ENCODE data around the gene BMP4.
"Not testable (repeated sequence)": the region's sequence is repeated elsewhere in the genome, so short reads cannot be mapped to it uniquely, and the experiment has no call there.

BMP4 gene

DNA sequence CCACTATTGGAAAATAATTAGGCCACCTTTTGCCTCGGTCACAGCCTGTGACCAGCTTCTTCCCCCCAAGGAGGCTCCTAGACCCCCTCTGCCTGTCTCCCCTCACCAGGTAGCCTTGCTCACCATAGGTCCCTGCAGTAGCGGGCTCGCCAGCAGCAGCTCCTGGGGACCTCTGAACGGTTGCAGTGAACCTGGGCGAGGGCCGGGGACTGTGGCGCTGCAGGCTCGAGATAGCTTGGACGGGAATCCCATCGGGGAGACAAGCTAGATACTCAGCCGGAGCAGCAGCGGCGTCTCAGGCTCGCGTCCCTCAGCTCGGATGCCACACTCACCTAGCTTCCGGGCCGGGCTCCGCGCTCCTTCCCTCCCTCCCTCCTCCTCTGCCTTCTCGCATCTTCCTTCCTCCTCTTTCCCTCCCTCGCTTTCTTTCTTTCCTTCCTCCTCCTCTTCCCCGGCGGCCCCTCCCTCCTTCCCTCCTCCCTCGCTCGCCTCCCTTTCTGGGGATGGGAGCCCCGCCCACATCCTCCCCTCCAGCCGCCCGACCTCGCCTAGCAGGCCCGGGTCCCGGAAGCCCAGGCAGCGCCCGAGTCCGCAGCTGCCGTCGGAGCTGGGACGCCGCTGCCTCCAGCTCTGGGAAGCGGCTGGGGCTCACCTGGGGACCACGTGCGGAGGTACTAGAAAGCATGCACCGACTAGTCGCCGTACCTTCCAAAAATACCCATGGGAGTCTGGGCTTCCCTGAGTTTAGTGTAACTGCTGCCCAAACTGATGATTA lies at the start of gene BMP4:
Gene BMP4, minus strand, starts transcription at position 399 of the 775 bp plus-strand sequence. CDS start 4,603 bp downstream, outside the sequence.
- no peaks in the 10 kb centered on the region for H3K9me3 Mint-ChIP-seq
- H3K4me1 Mint-ChIP-seq = no peaks in the 10 kb centered on the region
- DNase-seq (ENCODE audit: low spot score in 2 of 2) (no peak), ATAC-seq (replicated peaks; ENCODE audit: extremely low read depth, poor library complexity, severe bottlenecking) (no peak)
- H3K27me3 Mint-ChIP-seq = peaks cover 68% of the 10 kb centered on the region
- peaks cover 2% of the 10 kb centered on the region for H3K36me3 Mint-ChIP-seq (ENCODE audit: insufficient read depth)
- peak within 1 kb of the TSS; percentile 75 for H3K4me3 Mint-ChIP-seq
- H3K27ac Mint-ChIP-seq (ENCODE audit: low read depth) = peak within 1 kb of the TSS; percentile 65

DNA sequence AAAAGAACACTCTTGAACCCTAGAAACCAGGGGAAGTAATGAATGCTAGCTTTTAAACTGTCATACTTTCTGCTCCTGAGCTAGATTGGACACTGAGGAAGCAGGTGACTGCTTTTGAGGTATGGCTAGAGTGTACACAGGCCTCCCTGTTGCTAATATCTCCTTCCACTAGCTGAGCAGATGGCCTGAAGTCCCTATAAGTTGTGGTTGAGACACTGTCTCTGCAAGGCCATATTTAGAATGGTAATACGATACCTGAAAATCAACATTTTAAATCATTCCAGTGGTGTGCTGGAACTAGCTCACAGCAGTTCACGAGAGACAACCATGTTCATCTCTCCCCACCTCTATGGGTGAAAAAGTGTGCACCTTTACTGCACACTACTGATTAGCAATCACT lies 46.4 kb upstream of the BMP4 start:
- Mint-ChIP-seq H3K27me3 (no peaks in the 10 kb centered on the region), H3K9me3 (peaks cover 15% of the 10 kb centered on the region), H3K36me3 (ENCODE audit: insufficient read depth) (no peaks in the 10 kb centered on the region), H3K27ac (ENCODE audit: low read depth) (no peak overlapping the region), H3K4me3 (no peak overlapping the region), H3K4me1 (no peaks in the 10 kb centered on the region)
- DNase-seq (ENCODE audit: low spot score in 2 of 2) (no peak), ATAC-seq (replicated peaks; ENCODE audit: extremely low read depth, poor library complexity, severe bottlenecking) (no peak)

DNA sequence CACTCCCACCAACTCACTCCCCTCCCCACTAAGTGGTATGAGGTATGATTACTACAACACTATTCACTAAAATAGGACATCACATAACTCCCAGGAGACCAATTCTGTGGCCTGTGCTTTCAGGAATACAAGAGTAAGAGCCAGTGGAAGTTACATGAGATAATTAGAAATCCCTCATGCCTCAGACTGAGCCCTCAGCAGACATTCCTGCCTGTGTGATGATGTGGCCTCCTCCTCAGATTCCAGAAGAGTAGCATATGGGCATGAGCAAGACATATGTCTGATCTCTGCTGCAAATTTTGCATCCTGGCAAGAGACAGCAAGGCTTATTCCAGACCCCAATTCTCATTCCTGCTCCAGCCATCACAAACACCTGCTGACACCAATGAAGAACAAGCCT lies 46.0 kb upstream of the BMP4 start:
- Mint-ChIP-seq H3K27me3 (no peaks in the 10 kb centered on the region), H3K36me3 (ENCODE audit: insufficient read depth) (no peaks in the 10 kb centered on the region), H3K4me1 (no peaks in the 10 kb centered on the region), H3K27ac (ENCODE audit: low read depth) (no peak overlapping the region), H3K4me3 (no peak overlapping the region), H3K9me3 (peaks cover 15% of the 10 kb centered on the region)
- DNase-seq (ENCODE audit: low spot score in 2 of 2) = no peak
- ATAC-seq (replicated peaks; ENCODE audit: extremely low read depth, poor library complexity, severe bottlenecking) = no peak

DNA sequence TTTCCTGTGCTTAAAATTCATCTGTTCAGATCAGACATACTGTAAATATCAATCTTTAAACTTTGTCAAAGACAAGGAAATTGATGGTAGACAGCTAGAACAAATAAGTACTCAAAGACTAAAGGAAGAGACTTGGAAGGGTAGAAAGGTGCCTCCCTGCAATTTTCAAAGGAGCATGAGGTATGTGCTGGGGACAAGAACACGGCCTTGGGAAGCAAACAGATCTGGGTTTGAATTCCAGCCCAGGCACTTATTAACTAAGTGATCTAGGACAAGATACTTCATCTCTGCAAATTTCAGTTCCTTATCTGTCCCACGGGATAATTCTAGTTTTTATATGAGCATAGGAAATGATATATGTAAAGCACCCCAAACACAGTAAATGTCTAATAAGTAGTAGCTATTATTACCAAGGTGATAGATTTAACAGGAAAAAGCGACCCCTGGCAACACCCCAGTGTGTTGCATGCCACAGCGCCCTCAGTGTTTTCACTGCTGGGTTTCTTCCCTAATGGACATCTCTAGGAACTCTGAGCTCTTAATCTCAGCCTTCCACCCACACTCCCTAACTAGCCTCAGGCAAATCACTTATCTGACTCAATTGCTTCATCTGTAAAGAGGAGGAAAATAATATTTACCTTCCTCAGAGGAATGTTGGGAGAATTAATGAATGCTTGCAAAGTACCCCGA lies 44.7 kb upstream of the BMP4 start:
- Mint-ChIP-seq H3K4me1 (no peaks in the 10 kb centered on the region), H3K27ac (ENCODE audit: low read depth) (no peak overlapping the region), H3K27me3 (no peaks in the 10 kb centered on the region), H3K36me3 (ENCODE audit: insufficient read depth) (no peaks in the 10 kb centered on the region), H3K4me3 (no peak overlapping the region), H3K9me3 (peaks cover 5% of the 10 kb centered on the region)
- DNase-seq (ENCODE audit: low spot score in 2 of 2) (no peak), ATAC-seq (replicated peaks; ENCODE audit: extremely low read depth, poor library complexity, severe bottlenecking) (no peak)

DNA sequence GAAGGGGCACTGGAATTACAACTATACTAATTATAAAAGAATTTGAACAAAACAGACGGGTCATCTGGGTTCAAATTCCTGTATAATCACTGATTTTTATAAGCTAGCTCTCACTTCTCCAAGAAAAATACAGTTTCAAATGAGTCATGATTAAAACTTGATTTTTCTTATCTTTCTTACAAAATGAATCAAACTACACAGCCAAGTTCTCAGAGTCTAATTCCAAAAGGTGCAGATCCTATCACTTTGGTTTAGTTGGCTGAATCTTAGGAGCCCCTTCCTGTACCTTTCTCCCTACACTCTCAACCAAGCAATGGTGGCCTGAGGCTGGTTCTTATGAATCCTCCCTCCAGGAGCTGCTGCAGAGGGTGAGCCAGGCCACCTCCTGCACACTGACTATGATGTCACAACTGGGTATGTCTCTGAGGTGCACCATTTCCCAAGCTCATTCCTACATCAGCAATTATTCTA lies 43.8 kb upstream of the BMP4 start:
- DNase-seq (ENCODE audit: low spot score in 2 of 2) (no peak), ATAC-seq (replicated peaks; ENCODE audit: extremely low read depth, poor library complexity, severe bottlenecking) (no peak)
- no peaks in the 10 kb centered on the region for H3K36me3 Mint-ChIP-seq (ENCODE audit: insufficient read depth)
- no peaks in the 10 kb centered on the region for H3K9me3 Mint-ChIP-seq
- H3K27me3 Mint-ChIP-seq = no peaks in the 10 kb centered on the region
- no peaks in the 10 kb centered on the region for H3K4me1 Mint-ChIP-seq
- no peak overlapping the region for H3K4me3 Mint-ChIP-seq
- H3K27ac Mint-ChIP-seq (ENCODE audit: low read depth) = no peak overlapping the region

DNA sequence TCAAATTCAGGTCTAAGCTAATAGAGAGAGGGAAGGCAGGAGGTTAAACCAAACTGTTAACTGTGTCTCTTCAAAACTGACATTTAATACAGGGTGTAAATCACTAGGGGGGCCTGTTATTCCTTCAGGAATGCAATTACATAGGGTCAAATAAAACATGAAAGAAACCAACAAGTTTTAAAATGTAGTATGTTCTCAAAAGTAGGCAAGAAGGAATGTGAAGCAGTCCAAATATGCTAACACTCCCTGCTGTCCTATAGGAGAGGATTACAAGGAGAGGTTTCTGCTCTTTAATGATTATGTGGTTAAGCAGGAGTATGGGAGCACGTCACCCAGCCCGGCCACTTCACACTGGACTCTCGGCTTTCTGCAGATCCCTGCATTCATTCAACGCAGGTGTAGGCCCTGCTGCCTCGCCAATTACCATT lies 42.5 kb upstream of the BMP4 start:
- ATAC-seq (replicated peaks; ENCODE audit: extremely low read depth, poor library complexity, severe bottlenecking) = no peak
- Mint-ChIP-seq H3K4me3 (no peak overlapping the region), H3K27me3 (no peaks in the 10 kb centered on the region), H3K4me1 (no peaks in the 10 kb centered on the region), H3K27ac (ENCODE audit: low read depth) (no peak overlapping the region), H3K9me3 (no peaks in the 10 kb centered on the region), H3K36me3 (ENCODE audit: insufficient read depth) (no peaks in the 10 kb centered on the region)
- DNase-seq (ENCODE audit: low spot score in 2 of 2) = no peak

DNA sequence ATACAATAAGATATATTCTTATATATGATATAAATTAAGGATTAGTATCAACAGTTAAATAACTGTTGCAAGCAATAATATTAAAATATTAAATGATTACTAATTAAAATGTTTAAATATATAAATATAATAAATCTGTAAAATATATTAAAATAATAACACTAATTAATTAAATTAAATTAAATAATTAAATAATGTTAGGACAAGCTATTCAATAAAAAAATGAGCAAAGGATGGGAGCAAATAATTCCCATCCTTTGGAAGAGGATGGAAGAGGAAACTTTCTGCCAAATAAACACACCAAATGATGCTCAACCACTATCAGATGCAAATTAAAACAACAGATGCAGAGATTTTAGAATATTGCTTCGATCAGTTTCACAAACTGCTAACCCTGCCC lies 39.4 kb upstream of the BMP4 start:
- Mint-ChIP-seq H3K4me1 (no peaks in the 10 kb centered on the region), H3K36me3 (ENCODE audit: insufficient read depth) (no peaks in the 10 kb centered on the region), H3K4me3 (no peak overlapping the region), H3K27me3 (no peaks in the 10 kb centered on the region), H3K27ac (ENCODE audit: low read depth) (no peak overlapping the region), H3K9me3 (no peaks in the 10 kb centered on the region)
- no peak for ATAC-seq (replicated peaks; ENCODE audit: extremely low read depth, poor library complexity, severe bottlenecking)
- no peak for DNase-seq (ENCODE audit: low spot score in 2 of 2)

DNA sequence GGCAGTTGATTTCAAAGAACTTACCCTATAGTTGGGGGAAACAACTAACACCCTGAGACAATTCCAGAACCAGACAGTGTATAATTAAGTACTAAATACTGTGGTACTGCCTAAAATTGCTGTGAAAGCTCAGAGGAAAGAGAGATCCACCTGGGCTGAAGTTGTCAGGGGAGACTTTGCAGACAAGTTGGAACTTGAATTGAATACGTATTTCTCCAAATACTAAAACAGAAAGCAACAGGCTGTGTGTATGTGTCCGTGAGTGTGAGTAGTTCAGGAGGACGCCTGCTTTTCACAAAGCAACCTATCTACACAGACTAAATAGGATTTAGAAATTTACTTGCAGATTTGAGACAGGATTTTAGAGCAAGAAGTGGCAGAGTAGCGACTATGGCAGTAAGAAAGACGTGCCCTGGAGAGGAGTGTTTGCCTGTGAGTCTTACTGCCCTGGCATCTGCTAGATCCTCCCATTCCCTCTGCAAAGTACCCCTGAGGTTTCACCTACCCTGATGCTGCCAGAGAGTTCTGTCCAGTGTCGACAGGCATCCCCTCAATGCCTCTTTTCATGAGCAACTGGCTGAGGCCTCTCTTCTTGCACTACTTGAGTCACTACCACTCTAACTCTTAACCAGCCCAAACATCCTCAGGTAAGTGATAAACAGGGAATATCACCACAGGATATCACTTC lies 37.4 kb upstream of the BMP4 start:
- H3K27me3 Mint-ChIP-seq = no peaks in the 10 kb centered on the region
- H3K9me3 Mint-ChIP-seq = no peaks in the 10 kb centered on the region
- DNase-seq (ENCODE audit: low spot score in 2 of 2) (no peak), ATAC-seq (replicated peaks; ENCODE audit: extremely low read depth, poor library complexity, severe bottlenecking) (no peak)
- no peak overlapping the region for H3K27ac Mint-ChIP-seq (ENCODE audit: low read depth)
- no peaks in the 10 kb centered on the region for H3K4me1 Mint-ChIP-seq
- no peaks in the 10 kb centered on the region for H3K36me3 Mint-ChIP-seq (ENCODE audit: insufficient read depth)
- no peak overlapping the region for H3K4me3 Mint-ChIP-seq

DNA sequence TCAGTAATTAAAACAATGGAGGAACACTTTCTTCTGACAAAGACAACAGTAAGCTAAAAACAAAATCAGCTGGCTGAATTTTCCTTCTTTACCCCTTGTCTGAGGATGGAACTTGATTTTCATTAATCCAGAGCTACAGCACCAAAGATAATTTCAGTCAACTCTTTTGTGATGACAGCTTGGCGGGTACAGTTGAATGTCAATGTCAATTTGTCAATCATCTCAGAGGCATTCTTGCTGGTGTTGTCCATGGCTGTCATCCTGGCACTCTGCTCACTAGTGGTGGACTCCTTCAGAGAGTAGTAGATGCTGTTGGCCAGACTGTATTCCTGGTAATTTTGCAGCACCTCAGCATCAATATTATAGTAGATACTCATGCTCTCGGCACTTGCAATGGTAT lies 34.4 kb upstream of the BMP4 start:
- Mint-ChIP-seq H3K36me3 (ENCODE audit: insufficient read depth) (no peaks in the 10 kb centered on the region), H3K4me3 (no peak overlapping the region), H3K27me3 (no peaks in the 10 kb centered on the region), H3K4me1 (no peaks in the 10 kb centered on the region), H3K27ac (ENCODE audit: low read depth) (no peak overlapping the region), H3K9me3 (no peaks in the 10 kb centered on the region)
- no peak for DNase-seq (ENCODE audit: low spot score in 2 of 2)
- no peak for ATAC-seq (replicated peaks; ENCODE audit: extremely low read depth, poor library complexity, severe bottlenecking)

DNA sequence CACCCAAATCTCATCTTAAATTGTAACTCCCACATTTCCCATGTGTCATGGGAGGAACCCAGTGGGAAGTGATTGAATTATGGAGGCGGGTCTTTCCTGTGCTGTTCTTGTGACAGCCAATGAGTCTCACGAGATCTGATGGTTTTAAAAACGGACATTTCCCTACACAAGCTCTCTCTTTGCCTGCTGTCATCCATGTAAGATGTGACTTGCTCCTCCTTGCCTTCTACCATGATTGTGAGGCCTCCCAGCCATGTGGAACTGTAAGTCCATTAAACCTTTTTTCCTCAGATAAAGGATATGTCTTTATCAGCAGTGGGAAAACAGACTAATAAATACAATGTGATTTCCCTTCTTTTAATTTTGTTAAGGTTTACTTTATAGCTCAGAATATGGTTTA lies 30.1 kb upstream of the BMP4 start:
- not testable (repeated sequence) for H3K4me3 Mint-ChIP-seq; ATAC-seq (replicated peaks; ENCODE audit: extremely low read depth, poor library complexity, severe bottlenecking); H3K27ac Mint-ChIP-seq (ENCODE audit: low read depth); H3K4me1 Mint-ChIP-seq; H3K27me3 Mint-ChIP-seq; DNase-seq (ENCODE audit: low spot score in 2 of 2); H3K9me3 Mint-ChIP-seq; H3K36me3 Mint-ChIP-seq (ENCODE audit: insufficient read depth)

DNA sequence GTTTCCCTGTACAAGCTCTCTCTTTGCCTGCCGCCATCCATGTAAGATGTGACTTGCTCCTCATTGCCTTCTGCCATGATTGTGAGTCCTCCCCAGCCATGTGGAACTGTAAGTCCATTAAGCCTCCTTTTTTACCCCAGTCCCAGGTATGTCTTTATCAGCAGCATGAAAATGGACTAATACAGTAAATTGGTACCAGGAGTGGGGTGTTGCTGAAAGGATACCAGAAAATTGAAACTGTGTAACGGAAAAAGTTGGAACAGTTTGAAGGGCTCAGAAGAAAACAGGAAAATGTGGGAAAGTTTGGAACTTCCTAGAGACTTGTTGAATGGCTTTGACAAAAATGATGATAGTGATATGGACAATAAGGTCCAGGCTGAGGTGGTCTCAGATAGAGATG lies 28.3 kb upstream of the BMP4 start:
- not testable (repeated sequence) for H3K27me3 Mint-ChIP-seq; DNase-seq (ENCODE audit: low spot score in 2 of 2); ATAC-seq (replicated peaks; ENCODE audit: extremely low read depth, poor library complexity, severe bottlenecking); H3K4me1 Mint-ChIP-seq; H3K4me3 Mint-ChIP-seq; H3K36me3 Mint-ChIP-seq (ENCODE audit: insufficient read depth); H3K27ac Mint-ChIP-seq (ENCODE audit: low read depth); H3K9me3 Mint-ChIP-seq

DNA sequence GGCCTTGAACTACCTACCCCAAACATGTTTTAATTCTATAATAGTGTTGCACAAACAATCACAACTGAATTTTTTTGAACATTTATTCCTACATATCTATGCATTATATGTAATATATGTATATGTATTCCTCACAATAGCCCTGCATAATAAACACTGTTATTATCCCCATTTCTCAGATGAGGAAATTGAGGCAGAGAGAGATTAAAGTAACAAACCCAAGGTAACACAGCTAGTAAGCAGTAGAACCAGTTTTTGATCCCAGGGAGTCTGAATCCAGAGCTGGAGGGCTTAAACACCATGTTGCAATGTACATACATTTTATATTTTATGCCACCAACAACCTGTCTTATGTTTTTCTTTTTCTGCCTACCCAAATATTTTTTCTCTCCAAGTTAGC lies 26.5 kb upstream of the BMP4 start:
- DNase-seq (ENCODE audit: low spot score in 2 of 2) = no peak
- no peaks in the 10 kb centered on the region for H3K36me3 Mint-ChIP-seq (ENCODE audit: insufficient read depth)
- peaks cover 8% of the 10 kb centered on the region for H3K9me3 Mint-ChIP-seq
- H3K4me1 Mint-ChIP-seq = no peaks in the 10 kb centered on the region
- H3K4me3 Mint-ChIP-seq = no peak overlapping the region
- no peaks in the 10 kb centered on the region for H3K27me3 Mint-ChIP-seq
- ATAC-seq (replicated peaks; ENCODE audit: extremely low read depth, poor library complexity, severe bottlenecking) = no peak
- H3K27ac Mint-ChIP-seq (ENCODE audit: low read depth) = no peak overlapping the region

DNA sequence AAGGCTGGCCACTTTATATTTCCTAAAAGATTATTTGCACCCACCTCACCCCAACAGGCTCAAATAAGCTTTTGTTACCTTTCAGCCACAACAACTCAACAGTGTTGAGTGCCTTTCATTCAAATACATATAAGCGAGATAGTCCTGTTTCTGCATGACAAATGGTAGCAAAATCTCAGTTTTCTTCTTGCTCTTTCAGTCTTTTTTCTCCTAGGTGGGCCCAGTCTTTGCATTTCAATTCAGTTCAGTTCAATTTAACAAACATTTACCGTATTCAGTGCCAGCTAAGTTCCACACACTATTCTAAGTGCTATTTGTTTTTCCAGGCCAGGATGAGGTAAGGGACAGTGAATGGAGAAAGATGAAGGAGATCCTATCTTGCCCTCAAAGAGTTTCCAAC lies 25.9 kb upstream of the BMP4 start:
- Mint-ChIP-seq H3K36me3 (ENCODE audit: insufficient read depth) (no peaks in the 10 kb centered on the region), H3K4me1 (no peaks in the 10 kb centered on the region), H3K4me3 (no peak overlapping the region), H3K27me3 (no peaks in the 10 kb centered on the region), H3K9me3 (peaks cover 8% of the 10 kb centered on the region), H3K27ac (ENCODE audit: low read depth) (no peak overlapping the region)
- no peak for DNase-seq (ENCODE audit: low spot score in 2 of 2)
- ATAC-seq (replicated peaks; ENCODE audit: extremely low read depth, poor library complexity, severe bottlenecking) = no peak
